ENCODE data around the gene AK4.

The AK4 gene

DNA sequence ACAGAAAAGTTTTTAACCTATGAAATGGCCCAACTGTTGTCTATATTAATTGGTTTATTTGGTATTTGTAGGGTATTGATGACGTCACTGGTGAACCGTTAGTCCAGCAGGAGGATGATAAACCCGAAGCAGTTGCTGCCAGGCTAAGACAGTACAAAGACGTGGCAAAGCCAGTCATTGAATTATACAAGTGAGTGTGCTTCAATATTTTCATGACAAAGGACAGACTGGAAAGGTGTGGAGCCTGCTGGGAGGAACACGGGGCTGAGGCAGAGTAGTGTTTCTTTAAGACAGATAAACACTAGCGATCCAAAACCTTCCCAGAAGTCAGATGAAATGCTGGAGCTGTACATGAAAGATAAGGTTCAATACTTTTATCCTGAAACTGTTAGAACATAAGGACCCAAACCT is 76.7 kb downstream of the AK4 start:
- Histone ChIP-seq H3K79me2 (ENCODE audit: control insufficient read depth, low read length) (no peaks in the 10 kb centered on the region), H4K20me1 (ENCODE audit: control insufficient read depth, insufficient read depth, low read depth, low read length) (no peaks in the 10 kb centered on the region), H3K27ac (ENCODE audit: low read depth, low read length) (no peak overlapping the region), H3K4me1 (ENCODE audit: control insufficient read depth, low read length) (no peaks in the 10 kb centered on the region), H3F3A (ENCODE audit: control insufficient read depth, insufficient read depth) (no peaks in the 10 kb centered on the region), H3K9me2 (replicated peaks; ENCODE audit: control insufficient read depth, low read length) (no peaks in the 10 kb centered on the region), H3K9me3 (ENCODE audit: control insufficient read depth, insufficient read depth, low read length) (no peaks in the 10 kb centered on the region), H3K4me3 (ENCODE audit: low read length) (no peak overlapping the region), H3K36me3 (ENCODE audit: control insufficient read depth, low read length) (peaks cover 5% of the 10 kb centered on the region), H3K27me3 (ENCODE audit: control insufficient read depth, low read length) (no peaks in the 10 kb centered on the region), H3K4me2 (ENCODE audit: low read length) (no peak overlapping the region)
- no peak for TF ChIP-seq CTCF (IDR thresholded peaks at IDR 0.05; ENCODE audit: low read depth, low read length, poor library complexity, severe bottlenecking)
- TF ChIP-seq EZH2phosphoT487 (IDR thresholded peaks at IDR 0.05; ENCODE audit: borderline replicate concordance, low read length), result no peak

DNA sequence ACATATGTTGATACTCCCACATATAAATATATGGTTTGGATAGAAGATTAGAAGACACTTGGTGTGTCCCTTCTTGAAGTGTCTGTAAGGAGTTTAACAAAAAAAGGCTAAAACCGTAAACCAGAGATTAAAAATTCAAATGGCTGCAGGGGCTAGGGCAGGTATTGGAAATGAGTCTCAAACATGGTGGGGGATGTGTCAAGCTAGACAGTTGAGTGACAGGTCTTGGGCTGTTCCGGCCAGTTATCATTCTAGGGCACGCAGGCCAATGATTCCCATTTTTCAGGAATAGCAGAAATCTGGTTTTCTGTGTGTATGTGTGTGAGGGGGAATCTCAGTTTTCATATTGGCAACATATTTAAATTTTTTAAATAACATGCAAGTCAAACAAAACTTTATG is 77.2 kb downstream of the AK4 start:
- H3K9me2 ChIP-seq (replicated peaks; ENCODE audit: control insufficient read depth, low read length), result no peaks in the 10 kb centered on the region
- H4K20me1 ChIP-seq (ENCODE audit: control insufficient read depth, insufficient read depth, low read depth, low read length), result no peaks in the 10 kb centered on the region
- no peaks in the 10 kb centered on the region for H3K9me3 ChIP-seq (ENCODE audit: control insufficient read depth, insufficient read depth, low read length)
- no peak overlapping the region for H3K4me3 ChIP-seq (ENCODE audit: low read length)
- TF ChIP-seq EZH2phosphoT487 (IDR thresholded peaks at IDR 0.05; ENCODE audit: borderline replicate concordance, low read length) (no peak), CTCF (IDR thresholded peaks at IDR 0.05; ENCODE audit: low read depth, low read length, poor library complexity, severe bottlenecking) (no peak)
- no peaks in the 10 kb centered on the region for H3F3A ChIP-seq (ENCODE audit: control insufficient read depth, insufficient read depth)
- no peak overlapping the region for H3K4me2 ChIP-seq (ENCODE audit: low read length)
- peaks cover 4% of the 10 kb centered on the region for H3K36me3 ChIP-seq (ENCODE audit: control insufficient read depth, low read length)
- no peaks in the 10 kb centered on the region for H3K27me3 ChIP-seq (ENCODE audit: control insufficient read depth, low read length)
- H3K27ac ChIP-seq (ENCODE audit: low read depth, low read length), result no peak overlapping the region
- no peaks in the 10 kb centered on the region for H3K4me1 ChIP-seq (ENCODE audit: control insufficient read depth, low read length)
- no peaks in the 10 kb centered on the region for H3K79me2 ChIP-seq (ENCODE audit: control insufficient read depth, low read length)

- no peaks in the 10 kb centered on the region for H3F3A ChIP-seq (ENCODE audit: control insufficient read depth, insufficient read depth)
- H3K27me3 ChIP-seq (ENCODE audit: control insufficient read depth, low read length), result no peaks in the 10 kb centered on the region
- H3K27ac ChIP-seq (ENCODE audit: low read depth, low read length), result no peak overlapping the region
- no peaks in the 10 kb centered on the region for H3K9me2 ChIP-seq (replicated peaks; ENCODE audit: control insufficient read depth, low read length)
- no peaks in the 10 kb centered on the region for H3K9me3 ChIP-seq (ENCODE audit: control insufficient read depth, insufficient read depth, low read length)
- no peaks in the 10 kb centered on the region for H3K79me2 ChIP-seq (ENCODE audit: control insufficient read depth, low read length)
- no peak overlapping the region for H3K4me3 ChIP-seq (ENCODE audit: low read length)
- peaks cover 4% of the 10 kb centered on the region for H3K36me3 ChIP-seq (ENCODE audit: control insufficient read depth, low read length)
- TF ChIP-seq CTCF (IDR thresholded peaks at IDR 0.05; ENCODE audit: low read depth, low read length, poor library complexity, severe bottlenecking) (no peak), EZH2phosphoT487 (IDR thresholded peaks at IDR 0.05; ENCODE audit: borderline replicate concordance, low read length) (no peak)
- H3K4me2 ChIP-seq (ENCODE audit: low read length), result no peak overlapping the region
- H3K4me1 ChIP-seq (ENCODE audit: control insufficient read depth, low read length), result no peaks in the 10 kb centered on the region
- H4K20me1 ChIP-seq (ENCODE audit: control insufficient read depth, insufficient read depth, low read depth, low read length), result no peaks in the 10 kb centered on the region
Measured at GRCh38 chr1:65229201-65229600, 81.2 kb downstream of the AK4 start.

Measured in DOHH2 (cell line).